Endothelial cell of umbilical vein (primary cell): ENCODE data around the gene NFATC1. TPM values are rescaled to one million over a fixed set of nuclear protein-coding genes. Genes with fewer than 3 reads are reported as not detected.

ENCODE experiments used
- BruUV-seq: library from RNA; stranded (reverse); fragments of 400-500 nt; replicated peaks from 2 replicates; lab custom pipeline; 2021; lab: Mats Ljungman, UMichigan
- CTCF ChIA-PET: fragments of 300-600, 350-600 bp; sonication (Branson Sonifier 250); formaldehyde crosslinking; loops from one replicate; lab custom pipeline; 2021; ENCODE audit warnings: antibody characterized with exemption, inconsistent platforms; lab: Charles Lee
- POLR2A ChIA-PET: fragments of 300-600, 350-600 bp; sonication (Branson Sonifier 250); formaldehyde crosslinking; loops from one replicate; lab custom pipeline; 2021; ENCODE audit warnings: antibody characterized with exemption, inconsistent platforms; lab: Charles Lee
- DNase-seq: peaks from one replicate; pipeline ENCODE4 v3.0.0-alpha.2; 2011; ENCODE audit warnings: low read depth, low spot score
- FAIRE-seq: peaks from 2 replicates; lab custom pipeline; 2011; peaks lifted over from hg19 to GRCh38; lab: Jason Lieb, UNC
- H2AFZ ChIP-seq: 2 replicates; pipeline ENCODE4 v1.6.0; 2012; ENCODE audit warnings: low read depth, low read length, control low read depth, inconsistent platforms
- H3K27ac ChIP-seq: 2 replicates; pipeline ENCODE4 v1.5.1; 2011; ENCODE audit warnings: low read depth, mild to moderate bottlenecking, control low read depth, low read length, moderate library complexity; ENCODE audit not compliant: insufficient read depth
- H3K27me3 ChIP-seq, 2 experiments: 2 replicates each; pipeline versions ENCODE4 v1.6.0 to v1.6.1; 2011; ENCODE audit warnings: low read length in 2 of 2, mixed read lengths in 1 of 2; ENCODE audit not compliant: control insufficient read depth in 2 of 2, insufficient read depth in 2 of 2
- H3K36me3 ChIP-seq, 2 experiments: 2 replicates in 1 of 2; 3 replicates in 1 of 2; pipeline ENCODE4 v1.5.1; 2011; ENCODE audit warnings: low read length in 2 of 2, mild to moderate bottlenecking in 1 of 2, moderate library complexity in 1 of 2; ENCODE audit not compliant: control insufficient read depth in 2 of 2, insufficient read depth in 2 of 2; ENCODE audit errors: extremely low read depth in 1 of 2
- H3K4me1 ChIP-seq: 3 replicates; pipeline ENCODE4 v1.5.1; 2011; ENCODE audit warnings: mild to moderate bottlenecking, low read length; ENCODE audit not compliant: control insufficient read depth, insufficient read depth; ENCODE audit errors: extremely low read depth
- H3K4me2 ChIP-seq: 2 replicates; pipeline ENCODE4 v1.6.1; 2011; ENCODE audit warnings: low read length, control low read depth, mixed read lengths; ENCODE audit not compliant: insufficient read depth
- H3K4me3 ChIP-seq, 3 experiments: fragments of 200-600 bp in 1 of 3; sonication (generic), shearing (Covaris generic) in 1 of 3; replicated peaks in 1 of 3; 2 replicates each; pipeline ENCODE4 v1.5.1; 2011 to 2016; ENCODE audit warnings: control low read depth in 3 of 3, low read length in 3 of 3, mild to moderate bottlenecking in 2 of 3, inconsistent platforms in 1 of 3, low read depth in 1 of 3, moderate library complexity in 1 of 3; ENCODE audit not compliant: insufficient read depth in 1 of 3
- H3K79me2 ChIP-seq: 2 replicates; pipeline ENCODE4 v1.6.0; 2012; ENCODE audit warnings: low read length, inconsistent platforms; ENCODE audit not compliant: control insufficient read depth, insufficient read depth
- H3K9ac ChIP-seq: replicated peaks from 2 replicates; pipeline ENCODE3; 2011; ENCODE audit warnings: low read length, control low read depth; ENCODE audit not compliant: insufficient read depth; ENCODE audit errors: extremely low read depth
- H3K9me1 ChIP-seq: replicated peaks from 3 replicates; pipeline ENCODE4 v1.6.0; 2011; ENCODE audit warnings: mild to moderate bottlenecking, low read length; ENCODE audit not compliant: control insufficient read depth, insufficient read depth; ENCODE audit errors: extremely low read depth
- H3K9me3 ChIP-seq: replicated peaks from 2 replicates; pipeline ENCODE4 v1.5.1; 2012; ENCODE audit warnings: low read length, inconsistent platforms; ENCODE audit not compliant: control insufficient read depth, insufficient read depth
- H4K20me1 ChIP-seq: replicated peaks from 2 replicates; pipeline ENCODE3; 2011; ENCODE audit warnings: mild to moderate bottlenecking, low read length; ENCODE audit not compliant: control insufficient read depth, insufficient read depth; ENCODE audit errors: extremely low read depth
- CTCF ChIP-seq, 2 donors: IDR thresholded peaks; 1 replicate in 1 of 2; 2 replicates in 1 of 2; pipeline ENCODE4 v1.5.1; 2011; ENCODE audit warnings: low read length in 2 of 2, mild to moderate bottlenecking in 2 of 2, moderate library complexity in 2 of 2, control low read depth in 1 of 2, inconsistent platforms in 1 of 2, low read depth in 1 of 2; ENCODE audit not compliant: insufficient read depth in 1 of 2; ENCODE audit errors: extremely low read depth in 1 of 2
- EZH2 ChIP-seq: IDR thresholded peaks from 2 replicates; pipeline ENCODE4 v1.6.1; 2012; ENCODE audit warnings: borderline replicate concordance, low read depth, mild to moderate bottlenecking, moderate library complexity, low read length, inconsistent platforms; ENCODE audit not compliant: severe bottlenecking
- FOS ChIP-seq: IDR thresholded peaks from 2 replicates; pipeline ENCODE4 v1.6.1; 2011; ENCODE audit warnings: mild to moderate bottlenecking, low read length, moderate library complexity, borderline replicate concordance; ENCODE audit not compliant: insufficient read depth
- GATA2 ChIP-seq: IDR thresholded peaks from 2 replicates; pipeline ENCODE4 v1.7.0; 2011; ENCODE audit warnings: low read depth, mild to moderate bottlenecking, moderate library complexity, mixed read lengths, low read length; ENCODE audit not compliant: insufficient read length, insufficient read depth
- JUN ChIP-seq: IDR thresholded peaks from 2 replicates; pipeline ENCODE4 v1.6.1; 2011; ENCODE audit warnings: borderline replicate concordance, low read depth; ENCODE audit not compliant: insufficient read length, insufficient read depth
- MAX ChIP-seq: IDR thresholded peaks from 2 replicates; pipeline ENCODE4 v1.6.1; 2011; ENCODE audit not compliant: insufficient read depth, insufficient read length
- MYC ChIP-seq: IDR thresholded peaks from one replicate; pipeline ENCODE4 v1.6.1; 2011; ENCODE audit warnings: mild to moderate bottlenecking, low read depth, low read length
- POLR2A ChIP-seq: IDR thresholded peaks from 2 replicates; pipeline ENCODE4 v1.6.1; 2012; ENCODE audit warnings: low read depth, mild to moderate bottlenecking, control low read depth, low read length
- POLR2AphosphoS5 ChIP-seq: IDR thresholded peaks from 2 replicates; pipeline ENCODE4 v1.6.1; 2012; ENCODE audit warnings: low read depth, mild to moderate bottlenecking, control low read depth, low read length, moderate library complexity; ENCODE audit not compliant: insufficient read depth
- dilution Hi-C: fragments of 300-500 bp; cut with MboI; formaldehyde crosslinking; loops from one replicate; pipeline ENCODE4 v1.15.0; 2019; ENCODE audit warnings: low sequenced_read_pairs; ENCODE audit not compliant: extremely low pct_ligation_motif_present
- intact Hi-C: fragments of 100-400 bp; cut with micrococcal nuclease; formaldehyde crosslinking; loops from one replicate; pipeline ENCODE4 v1.10.0; 2022
- polyA plus RNA-seq, 4 experiments: library from polyadenylated mRNA; depleted of rRNA in 3 of 4; stranded (reverse) in 3 of 4; unstranded in 1 of 4; fragments of >200 nt; gene quantifications; 2 replicates each; pipeline versions ENCODE4 v1.2.1 to v1.2.3, GENCODE V29; 2011 to 2012; ENCODE audit warnings: missing spikeins in 1 of 4
- total RNA-seq: library from RNA; stranded (reverse); gene quantifications from 2 replicates; pipeline ENCODE4 v1.2.3, GENCODE V29; 2021

Gene NFATC1
- total and polyA plus RNA-seq, 2 donors (not counting 3 experiments of a cell fraction or from before 2014, with no cell fraction given), result 11.1 to 30.0 TPM

DNA sequence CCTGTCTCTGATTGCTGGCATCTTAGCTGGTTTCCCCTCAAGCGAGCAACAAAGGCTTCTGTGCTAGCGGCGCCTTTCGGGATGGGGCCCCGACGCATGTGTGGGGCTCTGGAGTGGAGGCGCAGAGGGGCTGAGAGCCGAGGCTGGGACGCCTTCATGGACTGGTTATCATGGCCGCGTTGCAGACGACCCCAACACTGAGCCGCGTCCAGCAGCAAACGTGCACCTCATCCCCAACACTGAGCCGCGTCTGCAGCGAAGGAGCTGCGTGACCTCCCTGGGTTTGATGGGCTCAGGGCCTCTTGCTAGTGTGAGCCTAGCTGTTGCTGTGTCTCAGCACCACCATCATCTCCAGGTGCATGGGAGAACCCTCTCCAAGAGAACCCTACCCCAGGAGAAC lies 160.2 kb downstream of the NFATC1 start:
- H3K4me2 ChIP-seq, result no peak overlapping the region
- no peak overlapping the region for H2AFZ ChIP-seq
- DNase-seq (no peak), FAIRE-seq (no peak)
- H3K9me3 ChIP-seq, result no peaks in the 10 kb centered on the region
- no peaks in the 10 kb centered on the region for H4K20me1 ChIP-seq
- H3K9me1 ChIP-seq, result no peaks in the 10 kb centered on the region
- no peak overlapping the region for H3K27ac ChIP-seq
- H3K36me3 ChIP-seq, result no peaks in the 10 kb centered on the region
- H3K4me3 ChIP-seq, result no peak overlapping the region
- ChIA-PET POLR2A (no interaction called here), CTCF (no interaction called here)
- dilution Hi-C loops (no loop called here), intact Hi-C loops (no loop called here)
- no peak overlapping the region for H3K9ac ChIP-seq
- H3K79me2 ChIP-seq, result no peaks in the 10 kb centered on the region
- TF ChIP-seq GATA2 (no peak), POLR2AphosphoS5 (no peak), FOS (no peak), MYC (no peak), JUN (no peak), CTCF (IDR thresholded peaks at IDR 0.05; ENCODE audit: extremely low read depth in 1 of 2, insufficient read depth in 1 of 2, low read depth in 1 of 2, low read length in 2 of 2) (no peak), POLR2A (no peak), EZH2 (no peak), MAX (no peak)
- no TSS peak for BruUV-seq
- H3K4me1 ChIP-seq, result no peaks in the 10 kb centered on the region
- no peaks in the 10 kb centered on the region for H3K27me3 ChIP-seq
